Cerebellar cortex (tissue), 1 donor: ENCODE data around the gene ADAM11.
A peak's percentile ranks its signal among the peaks of the same experiment; 100 is the strongest.

Source experiments
- DNase-seq: peaks from one replicate; pipeline ENCODE4 v3.0.0-alpha.2; 2015; ENCODE audit warnings: low spot score

Gene ADAM11

DNA sequence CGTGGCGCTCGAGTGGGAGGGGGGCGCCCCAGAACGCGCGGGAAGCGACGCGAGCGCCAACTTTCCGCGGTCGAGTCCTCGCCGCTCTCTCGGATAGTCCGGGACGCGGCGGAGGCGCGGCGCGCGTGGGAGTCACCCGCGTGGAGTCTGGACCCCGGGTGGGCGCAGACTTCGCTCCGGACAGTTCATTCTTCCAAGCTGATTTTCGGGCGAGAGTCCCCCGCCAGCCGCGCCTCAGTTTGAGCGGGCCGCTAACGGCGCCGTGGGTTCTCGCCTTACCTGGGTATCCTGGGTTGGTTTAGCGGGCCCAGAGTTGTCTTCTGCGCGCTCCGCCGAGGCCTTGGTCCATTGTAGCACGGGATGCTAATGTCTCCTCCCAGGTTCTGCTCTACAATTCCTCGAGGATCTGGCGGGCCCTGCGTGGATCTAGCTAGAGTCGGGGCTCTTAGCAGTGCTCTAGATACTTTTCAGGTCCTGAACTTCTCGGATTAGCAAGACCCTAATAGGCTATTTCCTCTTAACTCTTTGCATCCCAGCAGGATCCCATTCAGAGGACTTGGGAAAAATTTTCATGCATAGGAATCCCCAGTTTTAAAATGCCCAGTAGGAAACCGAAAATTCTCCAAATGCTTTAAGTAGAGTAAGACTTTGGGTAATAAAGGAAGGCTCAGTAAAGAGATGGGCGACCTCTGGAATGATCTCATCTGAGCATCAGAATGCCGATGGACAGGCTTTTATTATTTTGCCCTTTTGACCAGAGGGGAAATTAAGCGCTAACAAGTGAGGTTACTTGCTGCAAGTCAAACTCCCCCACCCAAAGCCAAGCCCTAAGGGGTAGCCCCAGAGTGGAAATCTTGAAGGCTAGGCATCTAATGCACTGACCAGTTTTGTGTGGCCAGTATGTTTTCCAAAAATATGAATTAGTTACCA lies 71.8 kb downstream of the ADAM11 start:
- peak; percentile 77 for DNase-seq

DNA sequence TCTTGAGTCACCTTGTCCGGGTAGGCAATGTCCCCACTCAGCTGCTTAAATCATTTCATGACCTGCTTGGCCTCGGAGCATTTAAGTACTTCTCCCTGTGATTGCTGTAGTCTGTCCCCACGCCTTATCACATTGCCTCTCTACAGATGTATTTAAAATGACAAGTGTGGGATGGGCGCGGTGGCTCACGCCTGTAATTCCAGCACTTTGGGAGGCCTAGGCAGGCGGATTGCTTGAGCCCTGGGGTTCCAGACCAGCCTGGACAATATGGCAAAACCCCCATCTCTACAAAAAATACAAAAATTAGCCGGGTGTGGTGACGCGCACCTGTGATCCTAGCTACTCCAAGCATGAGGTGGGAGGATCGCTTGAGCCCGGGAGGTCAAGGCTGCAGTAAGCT lies 72.6 kb downstream of the ADAM11 start:
- DNase-seq, result no peak
